H7 (cell line): ENCODE data around the gene CPNE6. TPM values are rescaled to one million over a fixed set of nuclear protein-coding genes. Genes with fewer than 3 reads are reported as not detected.

Source experiments
- DNase-seq: peaks from one replicate; pipeline ENCODE4 v3.0.0; 2012
- H3K27me3 ChIP-seq: 2 replicates; pipeline ENCODE4 v1.6.0; 2011; ENCODE audit warnings: mild to moderate bottlenecking, low read length; ENCODE audit not compliant: control insufficient read depth, insufficient read depth
- H3K36me3 ChIP-seq: replicated peaks from 2 replicates; pipeline ENCODE4 v1.5.1; 2011; ENCODE audit warnings: low read length; ENCODE audit not compliant: control insufficient read depth, insufficient read depth
- H3K4me3 ChIP-seq: 2 replicates; pipeline ENCODE4 v1.5.1; 2011; ENCODE audit warnings: low read depth, mild to moderate bottlenecking, control low read depth, low read length, moderate library complexity; ENCODE audit not compliant: insufficient read depth
- total RNA-seq: library from RNA; depleted of rRNA; stranded (reverse); fragments of >200 nt; shearing (Covaris generic); gene quantifications from 2 replicates; pipeline ENCODE4 v1.2.3, GENCODE V29; 2014; rRNA removed

The CPNE6 gene
- total RNA-seq, 1 experiment from 2014 or later, result not detected

GRCh38 chr14:24126939-24127338 is 55.6 kb downstream of the CPNE6 start:
- Histone ChIP-seq H3K4me3 (no peak overlapping the region), H3K36me3 (peaks cover 7% of the 10 kb centered on the region), H3K27me3 (no peaks in the 10 kb centered on the region)
- no peak for DNase-seq

- Histone ChIP-seq H3K4me3 (no peak overlapping the region), H3K27me3 (no peaks in the 10 kb centered on the region), H3K36me3 (peaks cover 5% of the 10 kb centered on the region)
- DNase-seq, result no peak
Measured at GRCh38 chr14:24127673-24128072, 56.3 kb downstream of the CPNE6 start.

Other genes with a start within 250 kb of the CPNE6 start
- gene DHRS4, start 117.8 kb upstream of the CPNE6 start, total RNA-seq, result 13.9 and 18.9 TPM in 2 replicates
- gene DHRS4L2, start 82.6 kb upstream of the CPNE6 start, total RNA-seq, result 8.0 and 12.2 TPM in 2 replicates
- 2.3 and 6.5 TPM in 2 replicates for gene CARMIL3, start 19.6 kb upstream of the CPNE6 start, total RNA-seq
- 73.7 and 80.1 TPM in 2 replicates for gene PCK2, start 22.7 kb downstream of the CPNE6 start, total RNA-seq
- 70.4 and 90.1 TPM in 2 replicates for gene DCAF11, start 43.2 kb downstream of the CPNE6 start, total RNA-seq
- gene NRL, start 43.4 kb downstream of the CPNE6 start, total RNA-seq, result 0.87 and 2.1 TPM in 2 replicates
- gene FITM1, start 59.1 kb downstream of the CPNE6 start, total RNA-seq, result not detected in 2 replicates
- gene PSME1, start 64.6 kb downstream of the CPNE6 start, total RNA-seq, result 46.9 and 49.3 TPM in 2 replicates
- 25.7 and 35.9 TPM in 2 replicates for gene EMC9, start 70.0 kb downstream of the CPNE6 start, total RNA-seq
- 129 and 134 TPM in 2 replicates for gene PSME2, start 75.0 kb downstream of the CPNE6 start, total RNA-seq
- gene RNF31, start 75.9 kb downstream of the CPNE6 start, total RNA-seq, result 67.7 and 75.0 TPM in 2 replicates
- 8.1 and 11.2 TPM in 2 replicates for gene IRF9, start 89.7 kb downstream of the CPNE6 start, total RNA-seq
- gene REC8, start 100.5 kb downstream of the CPNE6 start, total RNA-seq, result 5.6 and 5.9 TPM in 2 replicates
- gene IPO4, start 117.3 kb downstream of the CPNE6 start, total RNA-seq, result 139 and 149 TPM in 2 replicates
- gene TM9SF1, start 123.9 kb downstream of the CPNE6 start, total RNA-seq, result 27.4 and 35.2 TPM in 2 replicates
- not detected in 2 replicates for gene TSSK4, start 134.1 kb downstream of the CPNE6 start, total RNA-seq
- 17.6 and 20.8 TPM in 2 replicates for gene CHMP4A, start 141.9 kb downstream of the CPNE6 start, total RNA-seq
- 18.6 and 23.6 TPM in 2 replicates for gene MDP1, start 144.5 kb downstream of the CPNE6 start, total RNA-seq
- 195 and 203 TPM in 2 replicates for gene NEDD8, start 160.8 kb downstream of the CPNE6 start, total RNA-seq
- 81.6 and 104 TPM in 2 replicates for gene GMPR2, start 161.4 kb downstream of the CPNE6 start, total RNA-seq
- gene TINF2, start 171.1 kb downstream of the CPNE6 start, total RNA-seq, result 46.9 and 52.2 TPM in 2 replicates
- gene TGM1, start 191.6 kb downstream of the CPNE6 start, total RNA-seq, result 0.21 and 3.1 TPM in 2 replicates
- 22.8 and 25.9 TPM in 2 replicates for gene RABGGTA, start 200.0 kb downstream of the CPNE6 start, total RNA-seq
- 13.5 and 18.8 TPM in 2 replicates for gene DHRS1, start 228.2 kb downstream of the CPNE6 start, total RNA-seq
- 27.2 and 32.4 TPM in 2 replicates for gene NOP9, start 228.3 kb downstream of the CPNE6 start, total RNA-seq
- gene CIDEB, start 236.4 kb downstream of the CPNE6 start, total RNA-seq, result 0.48 TPM in 1 of 2 replicates, not detected in the other
- 4.8 and 7.8 TPM in 2 replicates for gene LTB4R2, start 238.6 kb downstream of the CPNE6 start, total RNA-seq
- 4.2 and 5.0 TPM in 2 replicates for gene LTB4R, start 239.9 kb downstream of the CPNE6 start, total RNA-seq